NB4 (cell line): ENCODE measurements around the gene CAMTA1.

Source experiments
- MYC ChIP-seq: IDR thresholded peaks from 2 replicates; pipeline ENCODE4 v1.6.1; 2011; ENCODE audit warnings: low read depth, low read length
- POLR2A ChIP-seq: IDR thresholded peaks from 2 replicates; pipeline ENCODE4 v1.6.1; 2011; ENCODE audit warnings: mild to moderate bottlenecking; ENCODE audit not compliant: insufficient read length; ENCODE audit errors: extremely low read depth
- TF ChIP-seq, protein P1 (sequence below): IDR thresholded peaks from one replicate; pipeline ENCODE4 v1.5.1; 2012; ENCODE audit warnings: low read depth, low read length
- TF ChIP-seq, protein P2 (sequence below): IDR thresholded peaks from 2 replicates; pipeline ENCODE4 v1.6.1; 2011; ENCODE audit warnings: low read depth, low read length

DNA sequence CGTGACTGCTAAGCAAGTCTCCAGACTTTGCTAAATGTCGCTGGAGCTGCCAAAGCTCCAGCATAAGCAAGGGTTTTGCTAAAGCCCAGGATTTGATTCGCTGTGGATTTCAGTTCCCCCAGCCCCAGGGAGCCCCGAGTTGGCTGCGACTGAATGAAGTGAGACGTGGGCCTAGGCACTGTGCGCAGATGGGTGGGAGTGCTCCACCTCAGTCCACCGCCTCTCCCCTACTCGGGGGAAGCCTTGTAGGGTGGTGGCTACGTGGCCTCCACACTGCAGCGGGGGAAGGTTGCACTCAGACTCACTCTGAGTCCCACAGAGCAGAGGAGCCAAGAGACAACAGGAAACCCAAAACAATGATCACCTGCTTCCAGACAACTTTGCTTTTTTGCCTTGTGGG, 588.0 kb downstream of the CAMTA1 start:
- TF ChIP-seq, protein P1, sequence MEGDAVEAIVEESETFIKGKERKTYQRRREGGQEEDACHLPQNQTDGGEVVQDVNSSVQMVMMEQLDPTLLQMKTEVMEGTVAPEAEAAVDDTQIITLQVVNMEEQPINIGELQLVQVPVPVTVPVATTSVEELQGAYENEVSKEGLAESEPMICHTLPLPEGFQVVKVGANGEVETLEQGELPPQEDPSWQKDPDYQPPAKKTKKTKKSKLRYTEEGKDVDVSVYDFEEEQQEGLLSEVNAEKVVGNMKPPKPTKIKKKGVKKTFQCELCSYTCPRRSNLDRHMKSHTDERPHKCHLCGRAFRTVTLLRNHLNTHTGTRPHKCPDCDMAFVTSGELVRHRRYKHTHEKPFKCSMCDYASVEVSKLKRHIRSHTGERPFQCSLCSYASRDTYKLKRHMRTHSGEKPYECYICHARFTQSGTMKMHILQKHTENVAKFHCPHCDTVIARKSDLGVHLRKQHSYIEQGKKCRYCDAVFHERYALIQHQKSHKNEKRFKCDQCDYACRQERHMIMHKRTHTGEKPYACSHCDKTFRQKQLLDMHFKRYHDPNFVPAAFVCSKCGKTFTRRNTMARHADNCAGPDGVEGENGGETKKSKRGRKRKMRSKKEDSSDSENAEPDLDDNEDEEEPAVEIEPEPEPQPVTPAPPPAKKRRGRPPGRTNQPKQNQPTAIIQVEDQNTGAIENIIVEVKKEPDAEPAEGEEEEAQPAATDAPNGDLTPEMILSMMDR, result no peak
- TF ChIP-seq POLR2A, result no peak
- TF ChIP-seq, protein P2, sequence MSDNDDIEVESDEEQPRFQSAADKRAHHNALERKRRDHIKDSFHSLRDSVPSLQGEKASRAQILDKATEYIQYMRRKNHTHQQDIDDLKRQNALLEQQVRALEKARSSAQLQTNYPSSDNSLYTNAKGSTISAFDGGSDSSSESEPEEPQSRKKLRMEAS, result no peak
- TF ChIP-seq MYC, result no peak
